SW480 (cell line): ENCODE measurements around the gene AAMDC.
"Not testable (repeated sequence)": the region's sequence is repeated elsewhere in the genome, so short reads cannot be mapped to it uniquely, and the experiment has no call there.

Experiments
- DNase-seq: peaks from one replicate; pipeline ENCODE4 v3.0.0-alpha.2; 2016; ENCODE audit warnings: low spot score

The AAMDC gene

DNA sequence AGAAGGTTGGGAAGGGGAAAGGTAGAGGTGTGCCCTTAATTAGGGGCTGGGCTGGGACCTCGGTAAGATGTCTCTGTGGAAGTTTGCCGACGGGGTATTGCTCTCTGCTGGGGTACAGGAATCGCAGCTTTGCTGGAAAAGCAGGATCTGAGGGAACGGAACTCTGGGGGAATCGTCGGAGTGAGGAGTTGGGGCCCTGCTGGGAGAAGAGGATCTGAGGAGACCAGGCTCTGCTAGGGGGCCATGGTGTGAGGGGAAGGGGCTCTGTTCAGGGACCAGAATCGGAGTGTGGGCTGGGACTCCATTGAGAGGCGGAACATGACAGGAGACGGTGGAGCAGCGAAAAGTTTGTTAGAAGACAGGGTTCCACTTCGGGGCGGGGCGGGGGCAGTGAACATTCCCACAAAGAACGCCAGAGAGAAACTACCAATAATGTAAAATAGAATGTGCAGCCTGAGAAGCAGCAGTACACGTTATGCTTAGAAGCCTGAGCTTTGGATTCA lies 456 bp downstream of the AAMDC start:
- DNase-seq = peak; percentile 30

DNA sequence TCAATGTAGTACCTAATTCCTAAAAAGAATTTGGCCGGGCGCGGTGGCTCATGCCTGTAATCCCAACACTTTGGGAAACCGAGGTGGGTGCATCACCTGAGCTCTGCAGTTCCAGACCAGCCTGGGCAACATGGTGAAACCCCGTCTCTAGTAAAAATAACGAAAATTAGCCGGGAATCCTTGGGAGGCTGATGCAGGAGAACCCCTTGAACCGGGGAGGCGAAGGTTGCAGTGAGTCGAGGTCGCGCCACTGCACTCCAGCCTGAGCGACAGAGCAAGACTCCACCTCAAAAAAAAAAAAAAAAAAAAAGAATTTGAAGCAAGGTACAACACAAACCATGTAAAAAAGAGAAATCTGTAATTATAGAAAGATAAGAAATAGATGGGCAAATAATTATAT lies 1.2 kb downstream of the AAMDC start:
- DNase-seq = not testable (repeated sequence)

DNA sequence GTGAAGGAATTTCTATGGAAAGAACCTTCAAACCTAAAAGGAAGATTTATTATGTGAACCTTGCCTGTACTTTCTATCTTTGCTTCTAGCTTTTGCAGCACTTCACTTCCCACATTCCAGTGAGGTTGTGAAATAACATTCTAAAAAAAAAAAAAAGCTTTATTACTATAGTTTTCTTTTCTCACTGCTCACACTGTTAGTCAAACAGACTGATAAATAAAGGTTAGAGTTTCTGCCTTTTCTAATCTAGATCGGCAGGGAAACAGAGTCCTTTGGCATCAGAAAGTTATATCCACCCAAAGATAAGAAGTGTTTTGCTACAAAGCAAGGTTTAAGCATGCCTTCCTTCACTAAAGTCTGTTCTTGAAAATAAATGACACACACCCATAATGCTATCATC lies 2.8 kb downstream of the AAMDC start:
- no peak for DNase-seq

DNA sequence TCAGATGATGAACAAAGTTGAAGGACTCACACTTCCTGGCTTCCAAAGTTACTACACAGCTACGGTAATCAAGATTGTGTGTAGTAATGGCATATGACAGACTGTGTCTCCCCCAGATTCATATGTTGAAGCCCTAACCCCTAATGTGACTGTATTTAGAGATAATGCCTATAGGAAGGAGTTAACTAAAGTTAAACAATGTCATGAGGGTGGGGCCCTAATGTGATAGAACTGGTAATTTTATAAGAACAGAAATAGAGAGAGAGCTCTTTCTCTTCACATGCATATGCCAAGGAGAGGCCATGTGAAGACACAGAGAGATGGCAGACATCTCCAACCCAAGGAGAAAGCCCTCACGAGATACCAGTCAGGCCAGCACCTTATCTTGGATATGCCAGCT lies 8.0 kb downstream of the AAMDC start:
- DNase-seq = no peak

DNA sequence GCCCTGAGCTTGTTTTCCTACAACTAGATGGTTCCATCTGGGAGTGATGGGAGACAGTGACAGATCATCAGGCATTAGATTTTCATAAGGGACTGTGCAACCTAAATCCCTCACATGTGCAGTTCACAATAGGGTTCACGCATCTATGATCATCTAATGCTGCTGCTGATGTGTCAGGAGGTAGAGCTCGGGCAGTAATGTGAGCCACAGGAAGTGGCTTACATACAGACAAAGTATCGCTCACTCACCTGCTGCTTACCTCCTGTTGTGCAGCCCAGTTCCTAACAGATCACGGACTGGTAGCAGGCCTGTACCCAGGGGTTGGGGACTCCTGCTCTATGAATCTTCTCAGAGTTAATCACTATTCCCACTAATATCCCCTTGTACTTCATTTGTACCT lies 12.4 kb downstream of the AAMDC start:
- DNase-seq = no peak

DNA sequence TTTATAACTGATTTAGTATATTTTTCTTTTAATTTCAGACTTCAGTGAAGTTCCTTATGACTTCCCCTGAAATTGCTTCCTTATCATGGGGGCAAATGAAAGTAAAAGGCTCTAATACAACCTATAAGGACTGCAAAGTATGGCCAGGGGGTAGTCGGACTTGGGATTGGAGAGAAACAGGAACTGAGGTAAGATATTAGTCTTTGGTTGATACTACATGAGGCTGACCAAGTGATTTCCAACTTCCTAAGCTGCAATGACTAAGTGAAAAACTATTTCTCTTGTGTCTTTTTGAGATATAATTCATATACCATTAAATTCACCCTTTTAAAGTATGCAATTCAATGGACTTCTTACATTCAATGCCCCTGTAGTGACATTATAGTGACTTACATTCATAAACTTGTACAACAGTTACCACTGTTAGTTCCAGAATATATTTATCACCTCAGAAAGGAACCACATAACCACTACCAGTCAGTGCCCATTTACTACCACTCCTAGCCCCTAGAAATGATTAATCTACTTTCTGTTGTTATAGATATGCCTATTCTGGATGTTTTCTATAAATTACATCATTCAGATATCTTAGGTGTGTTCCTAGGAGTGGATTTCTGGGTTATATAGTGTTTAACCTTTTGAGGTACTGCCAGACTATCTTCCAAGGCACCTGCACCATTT lies 21.6 kb downstream of the AAMDC start:
- DNase-seq = no peak

- DNase-seq = not testable (repeated sequence)
Measured at GRCh38 chr11:77843700-77844099, 22.8 kb downstream of the AAMDC start.

DNA sequence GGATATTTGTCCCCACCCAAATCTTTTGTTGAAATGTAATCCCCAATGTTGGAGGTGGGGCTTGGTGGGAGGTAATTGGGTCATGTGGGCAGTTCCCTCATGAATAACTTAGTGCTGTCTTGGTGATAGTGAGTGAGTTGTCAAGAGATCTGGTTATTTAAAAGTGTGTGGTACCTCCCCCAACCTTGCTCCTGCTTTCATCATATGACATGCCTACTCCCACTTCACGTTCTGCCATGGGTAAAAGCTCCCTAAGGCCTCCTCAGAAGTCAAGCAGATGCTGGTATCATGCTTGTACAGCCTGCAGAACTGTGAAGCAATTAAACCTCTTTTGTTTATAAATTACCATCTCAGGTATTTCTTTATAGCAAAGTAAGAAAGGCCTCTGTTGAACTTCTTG lies 30.6 kb downstream of the AAMDC start:
- no peak for DNase-seq

DNA sequence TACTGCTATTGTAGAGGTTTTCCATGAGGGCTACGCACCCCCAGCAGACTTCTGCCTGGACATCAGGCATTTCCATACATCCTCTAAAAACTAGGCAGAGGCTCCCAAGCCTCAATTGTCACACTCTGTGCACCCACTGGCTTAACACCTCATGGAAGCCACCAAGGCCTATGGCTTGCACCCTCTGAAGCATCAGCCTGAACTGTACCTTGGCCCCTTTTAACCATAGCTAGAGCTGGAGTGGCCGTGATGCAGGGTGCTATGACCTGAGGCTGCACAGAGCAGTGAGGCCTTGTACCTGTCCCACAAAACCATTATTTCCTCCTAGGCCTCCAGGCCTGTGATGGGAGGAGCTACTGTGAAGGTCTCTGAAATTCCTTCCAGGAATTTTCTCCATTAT lies 33.9 kb downstream of the AAMDC start:
- DNase-seq = no peak

GRCh38 chr11:77857906-77858457 lies 37.0 kb downstream of the AAMDC start:
- DNase-seq = not testable (repeated sequence)

- not testable (repeated sequence) for DNase-seq
Measured at GRCh38 chr11:77861444-77861843, 40.5 kb downstream of the AAMDC start.

GRCh38 chr11:77865805-77866204 lies 44.9 kb downstream of the AAMDC start:
- no peak for DNase-seq

DNA sequence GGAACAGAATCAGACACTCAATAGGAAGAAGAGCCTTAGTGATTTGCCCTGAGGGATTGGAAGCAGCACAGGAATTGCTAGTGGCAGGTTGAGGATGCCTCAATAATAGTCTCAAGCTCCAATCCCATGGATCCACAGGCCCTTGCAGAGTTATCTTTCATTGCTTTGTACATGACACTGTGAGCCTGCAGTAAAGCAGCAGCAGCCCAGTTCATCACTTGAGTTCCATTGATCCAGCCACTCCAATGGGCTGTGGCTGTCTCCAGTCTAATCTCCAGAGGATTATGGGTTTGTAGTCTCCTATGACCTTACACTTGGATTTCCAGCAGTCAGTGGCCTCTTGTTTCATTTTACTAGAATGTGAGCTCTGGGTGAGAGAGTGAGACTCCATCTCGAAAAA lies 45.4 kb downstream of the AAMDC start:
- no peak for DNase-seq

GRCh38 chr11:77868744-77869143 lies 47.8 kb downstream of the AAMDC start:
- DNase-seq = no peak

DNA sequence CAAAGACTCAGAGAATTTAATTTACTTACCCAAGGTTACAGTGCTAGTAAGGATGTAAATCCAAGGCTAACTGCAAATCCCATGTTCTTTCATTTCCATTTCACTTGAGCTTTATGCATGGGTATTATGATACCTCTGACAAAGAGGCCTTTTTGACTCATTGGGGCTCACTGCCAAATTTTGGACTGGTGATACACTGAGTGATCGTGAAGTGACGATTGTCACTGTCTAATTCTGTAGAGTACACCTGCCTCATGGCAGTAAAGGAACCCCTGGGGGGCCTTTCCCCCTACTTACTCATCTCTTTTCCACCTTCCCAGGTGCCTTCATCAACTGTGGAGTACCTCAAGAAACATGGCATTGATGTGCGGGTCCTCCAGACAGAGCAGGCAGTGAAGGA lies 50.9 kb downstream of the AAMDC start:
- DNase-seq = no peak

DNA sequence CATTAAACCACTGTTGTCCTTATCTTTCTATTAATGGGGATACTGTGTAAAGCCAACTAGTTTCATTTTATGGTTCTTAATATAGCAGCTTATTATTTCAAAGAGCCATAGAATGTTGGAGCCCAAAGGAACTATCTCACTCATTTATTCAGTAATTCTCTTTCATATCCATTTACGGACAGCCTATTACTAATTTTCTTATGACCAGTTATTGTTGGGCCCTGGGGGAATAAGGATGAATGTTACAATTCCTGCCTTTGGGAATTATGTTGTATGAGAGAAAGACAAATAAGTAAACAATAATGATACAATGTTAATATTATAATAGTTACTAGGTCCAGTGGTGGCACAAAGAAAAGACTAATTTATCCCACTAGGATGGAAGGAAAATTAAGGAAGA lies 52.4 kb downstream of the AAMDC start:
- no peak for DNase-seq

DNA sequence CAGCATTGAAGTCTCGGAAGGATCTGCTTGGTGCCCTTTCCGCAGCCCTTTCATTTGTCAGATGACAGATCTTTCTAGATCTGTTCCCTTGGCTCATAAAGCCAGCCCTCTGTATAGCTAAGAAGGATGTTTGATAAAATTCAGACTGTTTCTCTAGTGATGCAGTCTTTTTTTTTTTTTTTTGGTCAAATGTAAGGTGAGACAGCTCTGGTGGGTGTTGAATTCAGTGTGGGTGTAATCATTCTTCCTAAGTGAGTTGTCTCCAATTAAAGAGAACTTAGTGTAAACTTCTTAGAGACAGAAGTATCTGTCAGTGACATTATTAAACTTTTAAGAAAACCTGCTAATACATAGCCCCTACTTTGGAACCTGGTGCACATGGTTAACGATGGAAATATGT lies 53.3 kb downstream of the AAMDC start:
- no peak for DNase-seq

DNA sequence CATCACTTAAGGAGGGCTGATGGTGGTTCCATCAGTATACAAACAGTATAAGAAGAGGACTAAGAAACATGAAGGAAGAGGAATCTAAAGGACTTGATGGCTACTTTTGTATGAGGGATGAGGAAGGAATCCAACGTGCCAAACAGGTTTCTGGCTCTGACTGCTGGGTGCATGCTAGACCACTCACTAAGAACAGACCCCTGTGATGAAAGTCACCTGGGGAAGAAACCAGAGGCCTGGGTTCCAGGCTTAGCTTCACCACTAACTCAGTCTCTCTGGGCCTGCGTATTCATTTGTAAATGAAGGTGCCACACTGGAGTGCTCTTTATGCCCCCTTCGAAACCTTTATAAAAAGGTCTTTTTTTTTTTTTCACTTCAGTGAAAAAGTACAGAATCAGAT lies 55.1 kb downstream of the AAMDC start:
- DNase-seq = no peak

DNA sequence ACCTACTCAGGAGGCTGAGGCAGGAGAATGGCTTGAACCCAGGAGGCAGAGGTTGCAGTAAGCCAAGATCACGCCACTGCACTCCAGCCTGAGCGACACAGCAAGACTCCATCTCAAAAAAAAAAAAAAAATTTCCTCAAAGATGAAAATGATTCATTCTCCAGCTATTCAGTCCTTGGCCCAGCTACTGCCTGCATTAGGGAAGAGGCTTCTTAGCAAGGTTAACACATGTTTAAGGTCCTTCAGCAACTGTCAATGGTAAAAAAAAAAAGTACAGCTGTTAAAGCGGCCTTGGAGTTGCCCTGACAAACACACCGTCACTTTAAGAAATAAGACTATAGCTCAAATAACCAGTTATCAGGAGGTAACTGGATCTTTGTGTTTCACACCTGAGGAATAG lies 57.3 kb downstream of the AAMDC start:
- DNase-seq = not testable (repeated sequence)

- no peak for DNase-seq
Measured at GRCh38 chr11:77879218-77879617, 58.3 kb downstream of the AAMDC start.

- no peak for DNase-seq
Measured at GRCh38 chr11:77882396-77882795, 61.5 kb downstream of the AAMDC start.

- DNase-seq = no peak
Measured at GRCh38 chr11:77883775-77884174, 62.8 kb downstream of the AAMDC start.

- no peak for DNase-seq
Measured at GRCh38 chr11:77884186-77884828, 63.4 kb downstream of the AAMDC start.

GRCh38 chr11:77884829-77885190 lies 63.9 kb downstream of the AAMDC start:
- no peak for DNase-seq
